Hematopoietic multipotent progenitor cell (in vitro differentiated cells): ENCODE measurements around the gene FAT3. TPM values are rescaled to one million over a fixed set of nuclear protein-coding genes. Genes with fewer than 3 reads are reported as not detected.

Source experiments
- DNase-seq, 3 donors: peaks; one replicate each; pipeline ENCODE4 v3.0.0-alpha.2; 2011 to 2015; ENCODE audit warnings: low read depth in 2 of 3, low spot score in 2 of 3
- total RNA-seq: library from RNA; depleted of rRNA; stranded (reverse); fragments of >200 nt; gene quantifications from one replicate; pipeline ENCODE4 v1.2.3, GENCODE V29; 2012

Gene FAT3
- total RNA-seq: 0.54 TPM

- DNase-seq: peak in 1 of 3 donors; percentile 15
These were observed at the start of gene FAT3 for GRCh38 chr11:92224407-92225124. FAT3 (plus strand) TSS chr11:92224818; CDS start chr11:92352113, 127,295 bp downstream.

- no peak for DNase-seq
These were observed 45.5 kb upstream of the FAT3 start for GRCh38 chr11:92179017-92179670.

- DNase-seq: no peak
These were observed 44.4 kb upstream of the FAT3 start for GRCh38 chr11:92180226-92180625.

- no peak for DNase-seq
These were observed 43.9 kb upstream of the FAT3 start for GRCh38 chr11:92180664-92181251.

GRCh38 chr11:92190535-92191206 is 33.9 kb upstream of the FAT3 start:
- DNase-seq: no peak

- DNase-seq: no peak
These were observed 32.5 kb upstream of the FAT3 start for GRCh38 chr11:92192141-92192540.

GRCh38 chr11:92198268-92198667 is 26.4 kb upstream of the FAT3 start:
- DNase-seq: no peak

- DNase-seq: no peak
These were observed 24.6 kb upstream of the FAT3 start for GRCh38 chr11:92199991-92200390.

GRCh38 chr11:92204731-92205130 is 19.9 kb upstream of the FAT3 start:
- DNase-seq: no peak

GRCh38 chr11:92206441-92206840 is 18.2 kb upstream of the FAT3 start:
- DNase-seq: no peak

- DNase-seq: no peak
These were observed 12.9 kb upstream of the FAT3 start for GRCh38 chr11:92211576-92212167.

GRCh38 chr11:92212530-92212929 is 12.1 kb upstream of the FAT3 start:
- DNase-seq: no peak

- DNase-seq: no peak
These were observed 7.8 kb upstream of the FAT3 start for GRCh38 chr11:92216789-92217188.

- no peak for DNase-seq
These were observed 5.1 kb upstream of the FAT3 start for GRCh38 chr11:92219476-92219875.

GRCh38 chr11:92222701-92223100 is 1.9 kb upstream of the FAT3 start:
- no peak for DNase-seq

- no peak for DNase-seq
These were observed 588 bp upstream of the FAT3 start for GRCh38 chr11:92224054-92224406.

- DNase-seq: no peak
These were observed 528 bp downstream of the FAT3 start for GRCh38 chr11:92225125-92225567.

- DNase-seq: no peak
These were observed 1.1 kb downstream of the FAT3 start for GRCh38 chr11:92225568-92226330.

GRCh38 chr11:92226331-92227229 is 2.0 kb downstream of the FAT3 start:
- no peak for DNase-seq
